Measurements from ENCODE around the gene ERC1.

Gene ERC1

GRCh38 chr12:1422604-1423315 is 431.7 kb downstream of the ERC1 start:
- DNase-seq = no peak

- DNase-seq = peak; percentile 7
These were observed 433.8 kb downstream of the ERC1 start for GRCh38 chr12:1424674-1425395.

- no peak for DNase-seq
These were observed 434.3 kb downstream of the ERC1 start for GRCh38 chr12:1425396-1425729.

- DNase-seq = no peak
These were observed 437.6 kb downstream of the ERC1 start for GRCh38 chr12:1428671-1429070.

DNA sequence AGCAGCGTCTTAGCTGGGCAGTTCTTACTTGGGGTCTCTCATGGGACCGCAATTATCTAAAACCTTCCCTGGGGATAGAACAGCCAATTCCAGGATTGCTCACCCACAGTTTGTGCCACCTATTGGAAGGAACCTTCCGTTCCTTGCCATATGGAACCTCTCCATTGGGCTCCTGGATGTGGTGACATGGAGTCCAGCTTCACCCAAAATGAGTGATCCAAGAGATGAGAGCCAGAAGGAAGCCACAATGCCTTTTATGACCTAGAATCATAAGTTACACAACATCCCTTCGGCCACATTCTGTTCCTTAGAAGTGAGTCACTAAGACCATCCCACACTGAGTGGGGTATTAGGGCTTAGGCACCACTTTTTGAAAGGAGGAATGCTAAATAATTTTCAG is 439.0 kb downstream of the ERC1 start:
- DNase-seq = no peak

DNA sequence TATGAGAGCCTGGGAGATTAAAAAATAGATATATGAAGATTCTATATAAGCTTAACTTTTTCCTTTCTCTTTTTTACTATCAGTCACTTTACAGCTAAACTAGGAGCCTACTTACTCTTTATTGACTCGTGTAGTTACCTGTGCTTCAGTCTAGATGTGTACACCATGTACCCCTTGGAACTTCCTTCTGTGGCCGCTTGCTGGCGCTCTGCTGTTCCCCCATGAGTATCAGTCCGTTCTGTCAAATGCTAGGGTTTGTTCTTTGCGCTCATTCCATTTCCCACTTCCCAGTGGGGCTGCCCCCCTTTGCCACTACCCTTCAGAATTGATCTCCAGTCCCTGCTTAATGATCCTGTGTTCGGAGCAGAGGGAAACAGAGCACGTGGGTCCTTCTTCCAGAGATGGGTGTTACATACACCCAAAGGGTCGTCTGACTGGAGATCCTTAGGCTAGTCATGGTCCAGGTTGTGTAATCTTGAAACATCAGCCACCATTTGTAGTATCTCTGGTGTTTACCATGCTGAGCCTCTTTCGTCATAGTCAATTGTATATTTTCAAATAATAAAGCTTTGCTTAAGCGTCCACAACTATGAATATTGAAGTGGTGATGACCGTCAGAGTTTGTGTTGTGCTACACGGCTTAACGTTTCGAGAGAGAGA is 443.4 kb downstream of the ERC1 start:
- no peak for DNase-seq

DNA sequence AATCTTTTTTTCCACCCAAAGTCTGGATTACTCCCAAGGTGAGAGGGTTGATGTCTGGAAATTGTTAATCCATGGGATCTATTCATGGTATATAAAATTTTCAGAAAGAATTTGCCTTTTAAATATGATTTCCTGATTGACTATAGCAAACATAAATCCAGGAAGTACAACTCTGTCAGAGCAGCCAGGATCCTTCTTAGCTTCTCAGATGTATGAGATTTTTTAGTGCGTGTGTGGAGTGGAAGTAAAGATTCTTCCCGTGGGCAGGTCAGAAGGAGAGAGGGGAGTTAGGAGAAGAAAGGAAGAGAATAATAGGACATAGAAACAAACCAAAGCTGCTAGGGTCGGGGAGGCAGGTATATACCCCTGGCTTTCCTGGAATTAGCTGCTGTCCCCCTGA is 444.0 kb downstream of the ERC1 start:
- no peak for DNase-seq

DNA sequence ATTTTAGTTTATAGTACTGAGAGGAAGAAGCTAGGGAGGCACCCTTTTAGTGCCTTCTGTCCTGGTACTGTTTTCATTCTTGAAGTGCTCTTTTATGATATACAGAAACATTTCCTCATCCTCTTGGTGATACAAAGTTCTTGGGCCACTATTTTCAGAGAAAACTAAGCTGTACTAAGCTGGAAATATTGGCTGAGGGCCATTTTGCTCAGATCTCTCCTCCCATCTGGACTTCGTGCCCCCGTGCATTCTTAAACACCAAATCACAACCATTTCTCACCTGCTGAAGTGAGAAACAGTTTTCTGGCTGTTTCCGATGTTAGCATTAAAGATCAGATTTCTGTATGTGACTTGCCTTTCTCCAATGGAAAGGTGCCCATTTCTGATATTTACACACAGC is 444.4 kb downstream of the ERC1 start:
- DNase-seq = no peak

DNA sequence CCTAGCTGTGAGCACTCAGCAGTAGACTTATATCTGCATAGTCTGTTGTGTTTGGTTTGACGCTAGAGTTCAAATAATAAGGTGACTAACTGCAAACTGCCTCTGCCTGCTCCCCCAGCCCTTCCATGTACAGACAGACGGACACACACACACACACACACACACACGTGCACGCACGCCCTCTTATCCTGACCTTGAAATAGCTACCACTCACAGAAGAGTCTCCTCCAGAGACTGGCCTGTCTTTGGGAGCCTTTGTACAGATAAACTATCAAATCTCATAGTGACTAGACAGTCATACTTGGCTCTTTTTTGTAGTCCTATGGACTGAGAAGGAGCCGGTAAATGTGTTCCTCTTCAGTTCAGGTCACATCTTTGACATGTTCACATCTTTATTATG is 445.0 kb downstream of the ERC1 start:
- DNase-seq = no peak

- DNase-seq = no peak
These were observed 446.0 kb downstream of the ERC1 start for GRCh38 chr12:1436981-1437380.

DNA sequence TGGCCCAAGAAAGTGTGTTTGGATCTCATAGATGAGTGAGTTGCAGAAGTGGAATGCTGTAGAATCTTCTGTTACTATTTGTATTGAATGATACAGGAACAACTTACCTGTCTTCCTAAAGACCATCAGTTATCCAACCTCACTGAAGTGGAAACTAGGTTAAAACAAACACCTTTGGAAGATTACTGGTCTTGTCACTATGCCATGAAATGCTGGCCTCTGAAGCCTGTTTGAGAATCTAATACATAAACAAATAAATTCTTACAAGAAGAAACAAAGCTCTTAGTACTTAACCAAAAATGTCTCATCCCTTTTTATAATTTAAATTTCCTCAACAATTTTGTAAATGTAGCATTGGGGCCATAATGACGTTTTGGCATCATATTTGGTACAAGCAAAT is 448.2 kb downstream of the ERC1 start:
- DNase-seq = no peak

DNA sequence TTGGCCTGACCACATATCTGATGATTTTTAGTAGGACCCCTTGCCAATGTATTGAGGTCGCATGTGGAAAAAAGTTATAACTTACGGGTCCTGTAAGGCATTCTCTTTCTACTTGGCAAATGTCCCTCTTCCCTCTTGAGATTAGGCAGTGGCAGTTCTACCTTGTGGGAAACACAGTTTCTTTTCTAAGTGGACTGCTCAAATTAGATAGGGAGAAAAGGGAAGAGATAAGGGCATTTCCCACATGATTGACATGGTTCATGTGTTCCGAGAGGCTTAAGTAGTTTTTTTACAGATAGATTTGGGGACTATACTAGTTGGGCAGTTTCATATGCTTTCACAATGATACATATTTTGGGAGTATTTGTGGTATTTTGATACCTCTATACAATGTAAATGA is 448.7 kb downstream of the ERC1 start:
- DNase-seq = no peak

DNA sequence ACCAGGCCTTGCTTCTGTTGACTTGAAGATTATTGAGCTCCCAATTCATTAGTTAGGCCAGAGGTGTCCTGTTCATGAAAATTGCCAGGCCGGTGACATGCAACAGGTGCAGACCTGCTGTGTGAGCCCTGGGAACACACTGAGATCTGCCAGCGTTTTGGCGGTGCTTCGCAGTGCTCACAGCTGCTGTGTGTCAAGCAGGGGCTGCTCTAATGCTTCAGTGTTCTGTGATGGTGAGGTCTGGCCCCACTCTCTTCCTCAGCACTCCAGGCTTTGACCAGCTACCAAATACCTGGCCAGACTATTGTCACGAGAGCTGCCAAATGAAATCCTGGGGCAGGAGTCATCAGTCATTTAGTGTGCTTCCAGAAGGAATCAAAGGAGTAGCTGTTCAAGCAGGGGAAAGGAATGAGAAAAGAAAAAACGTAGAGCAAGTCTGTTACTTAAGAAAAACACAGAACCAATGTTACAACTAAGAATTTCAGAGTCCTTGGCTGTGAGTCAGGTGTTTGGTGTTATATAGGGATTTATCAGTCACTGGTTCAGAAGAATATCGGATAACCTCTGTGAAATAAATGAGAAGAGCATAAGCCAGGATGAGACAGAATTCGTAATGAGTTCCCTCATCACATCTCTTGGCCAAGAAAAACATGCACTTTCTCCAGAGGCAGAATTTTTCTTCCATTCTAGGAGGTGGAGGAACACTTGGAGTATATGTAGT is 452.6 kb downstream of the ERC1 start:
- no peak for DNase-seq

GRCh38 chr12:1444142-1444516 is 453.1 kb downstream of the ERC1 start:
- DNase-seq = no peak

DNA sequence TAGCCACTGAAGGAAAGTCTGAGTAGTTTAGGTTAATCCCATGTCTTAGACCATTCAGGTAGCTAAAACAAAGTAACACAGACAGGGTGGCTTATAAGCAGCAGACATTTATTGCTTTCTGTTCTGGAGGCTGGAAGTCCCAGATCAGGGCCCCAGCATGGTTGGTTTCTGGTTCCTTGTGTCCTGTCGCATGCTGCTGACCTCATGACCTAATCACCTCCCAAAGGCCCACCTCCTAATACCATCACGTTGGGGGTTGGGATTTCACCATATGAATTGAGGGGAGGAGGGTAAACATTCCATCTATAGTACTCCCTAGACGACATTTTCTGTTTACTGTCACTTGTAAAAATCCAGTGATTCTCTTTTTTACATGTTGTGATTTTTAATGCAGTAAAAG is 454.8 kb downstream of the ERC1 start:
- DNase-seq = no peak

- no peak for DNase-seq
These were observed 457.3 kb downstream of the ERC1 start for GRCh38 chr12:1448336-1448735.

DNA sequence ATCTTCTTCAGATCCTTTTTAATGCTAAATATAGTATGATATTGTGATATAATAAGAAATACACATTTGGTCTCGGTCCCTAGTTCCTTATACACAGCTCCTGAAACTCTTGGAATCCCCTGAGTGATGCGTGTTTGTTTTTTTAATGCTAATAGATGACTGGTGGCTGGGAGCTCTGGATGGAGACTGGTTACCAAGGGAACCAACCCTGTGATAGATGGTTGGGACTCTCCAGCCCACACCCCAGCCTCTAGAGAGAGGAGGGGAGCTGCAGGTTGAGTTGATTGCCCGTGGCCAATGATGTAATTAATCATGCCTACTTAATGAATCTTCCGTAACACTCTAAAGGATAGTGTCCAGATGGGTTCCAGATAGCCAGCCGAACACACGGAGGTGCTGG is 462.8 kb downstream of the ERC1 start:
- no peak for DNase-seq

DNA sequence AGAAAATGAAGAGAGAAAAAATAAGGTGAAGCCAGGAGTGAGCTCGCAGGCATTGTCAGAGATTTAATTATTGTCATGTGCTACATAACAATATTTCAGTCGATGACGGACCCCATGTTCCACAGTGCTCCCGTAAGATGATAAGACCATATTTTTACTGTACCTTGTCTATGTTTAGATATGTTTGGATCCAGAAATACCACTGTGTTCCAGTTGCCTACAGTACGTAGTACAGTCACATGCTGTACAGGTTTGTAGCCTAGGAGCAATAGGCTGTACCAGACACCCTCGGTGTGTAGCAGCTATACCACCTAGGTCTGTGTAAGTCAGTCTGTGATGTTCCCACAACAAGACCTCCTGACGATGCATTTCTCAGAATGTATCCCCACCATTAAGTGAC is 465.9 kb downstream of the ERC1 start:
- no peak for DNase-seq

- DNase-seq = no peak
These were observed 466.9 kb downstream of the ERC1 start for GRCh38 chr12:1457901-1458300.

- DNase-seq = no peak
These were observed 468.3 kb downstream of the ERC1 start for GRCh38 chr12:1459339-1459738.

- no peak for DNase-seq
These were observed 472.3 kb downstream of the ERC1 start for GRCh38 chr12:1463073-1463905.

DNA sequence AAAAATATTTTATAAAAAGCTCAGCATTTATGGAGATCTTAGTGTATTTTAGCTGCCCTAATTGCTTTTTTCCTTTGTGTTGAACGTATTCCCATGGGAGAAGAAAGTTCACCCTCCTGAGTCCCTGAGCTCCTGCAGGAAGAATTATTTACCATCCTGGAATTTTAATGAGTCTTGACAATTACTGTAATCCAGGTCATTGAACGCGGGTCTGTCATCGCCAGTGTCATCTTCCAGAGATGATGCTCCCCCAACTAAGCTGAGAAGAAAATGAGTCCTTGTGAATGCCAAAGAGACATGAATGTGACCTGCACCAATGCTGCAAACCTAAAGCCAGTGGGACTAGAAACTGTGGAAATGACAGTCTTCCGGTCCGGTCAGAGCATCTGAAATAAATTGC is 473.9 kb downstream of the ERC1 start:
- no peak for DNase-seq

DNA sequence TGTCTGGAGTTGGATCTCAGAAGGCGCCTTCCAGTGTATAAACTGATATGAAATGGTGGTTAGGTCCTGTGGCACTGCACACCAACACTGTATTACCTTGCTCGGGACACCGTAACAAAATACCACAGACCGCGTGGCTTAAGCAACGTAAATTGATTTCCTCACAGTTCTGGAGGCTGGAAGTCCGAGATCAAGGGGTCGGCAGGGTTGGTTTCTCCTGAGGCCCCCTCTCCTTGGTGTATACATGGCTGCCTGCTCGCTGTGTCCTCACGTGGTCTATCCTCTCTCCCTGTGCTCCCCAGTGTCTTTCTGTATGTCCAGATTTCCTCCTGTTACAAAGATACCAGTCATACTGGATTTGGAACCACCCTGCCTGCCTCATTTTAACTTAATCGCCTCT is 475.0 kb downstream of the ERC1 start:
- no peak for DNase-seq

Measured in DMS153 (cell line).